ENCODE data around the gene PPP1R27.

GRCh38 chr17:81811705-81812570 is 22.9 kb downstream of the PPP1R27 start:
- TF ChIP-seq SUZ12 (IDR thresholded peaks at IDR 0.05; ENCODE audit: extremely low read depth, insufficient read depth, insufficient read length) (no peak), YY1 (IDR thresholded peaks at IDR 0.05; ENCODE audit: insufficient read depth, insufficient read length) (no peak)

Data from NT2/D1 (cell line).